VCaP (cell line): ENCODE measurements around the gene TNS3.

ENCODE experiments used
- H3K27ac ChIP-seq: fragments of 450-650 bp; 2 replicates; pipeline ENCODE4 v1.5.1; 2017
- TF ChIP-seq, protein P1 (sequence below): fragments of 450-650 bp; conservative IDR thresholded peaks from 2 replicates; pipeline ENCODE4 v1.5.1; 2017; ENCODE audit warnings: mild to moderate bottlenecking, moderate library complexity

Gene TNS3

GRCh38 chr7:47601881-47602249, 20.0 kb upstream of the TNS3 start:
- no peak overlapping the region for H3K27ac ChIP-seq
- TF ChIP-seq, protein P1, sequence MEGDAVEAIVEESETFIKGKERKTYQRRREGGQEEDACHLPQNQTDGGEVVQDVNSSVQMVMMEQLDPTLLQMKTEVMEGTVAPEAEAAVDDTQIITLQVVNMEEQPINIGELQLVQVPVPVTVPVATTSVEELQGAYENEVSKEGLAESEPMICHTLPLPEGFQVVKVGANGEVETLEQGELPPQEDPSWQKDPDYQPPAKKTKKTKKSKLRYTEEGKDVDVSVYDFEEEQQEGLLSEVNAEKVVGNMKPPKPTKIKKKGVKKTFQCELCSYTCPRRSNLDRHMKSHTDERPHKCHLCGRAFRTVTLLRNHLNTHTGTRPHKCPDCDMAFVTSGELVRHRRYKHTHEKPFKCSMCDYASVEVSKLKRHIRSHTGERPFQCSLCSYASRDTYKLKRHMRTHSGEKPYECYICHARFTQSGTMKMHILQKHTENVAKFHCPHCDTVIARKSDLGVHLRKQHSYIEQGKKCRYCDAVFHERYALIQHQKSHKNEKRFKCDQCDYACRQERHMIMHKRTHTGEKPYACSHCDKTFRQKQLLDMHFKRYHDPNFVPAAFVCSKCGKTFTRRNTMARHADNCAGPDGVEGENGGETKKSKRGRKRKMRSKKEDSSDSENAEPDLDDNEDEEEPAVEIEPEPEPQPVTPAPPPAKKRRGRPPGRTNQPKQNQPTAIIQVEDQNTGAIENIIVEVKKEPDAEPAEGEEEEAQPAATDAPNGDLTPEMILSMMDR: no peak

- TF ChIP-seq, protein P1: no peak
Observed at GRCh38 chr7:47601119-47601880, 19.4 kb upstream of the TNS3 start.

DNA sequence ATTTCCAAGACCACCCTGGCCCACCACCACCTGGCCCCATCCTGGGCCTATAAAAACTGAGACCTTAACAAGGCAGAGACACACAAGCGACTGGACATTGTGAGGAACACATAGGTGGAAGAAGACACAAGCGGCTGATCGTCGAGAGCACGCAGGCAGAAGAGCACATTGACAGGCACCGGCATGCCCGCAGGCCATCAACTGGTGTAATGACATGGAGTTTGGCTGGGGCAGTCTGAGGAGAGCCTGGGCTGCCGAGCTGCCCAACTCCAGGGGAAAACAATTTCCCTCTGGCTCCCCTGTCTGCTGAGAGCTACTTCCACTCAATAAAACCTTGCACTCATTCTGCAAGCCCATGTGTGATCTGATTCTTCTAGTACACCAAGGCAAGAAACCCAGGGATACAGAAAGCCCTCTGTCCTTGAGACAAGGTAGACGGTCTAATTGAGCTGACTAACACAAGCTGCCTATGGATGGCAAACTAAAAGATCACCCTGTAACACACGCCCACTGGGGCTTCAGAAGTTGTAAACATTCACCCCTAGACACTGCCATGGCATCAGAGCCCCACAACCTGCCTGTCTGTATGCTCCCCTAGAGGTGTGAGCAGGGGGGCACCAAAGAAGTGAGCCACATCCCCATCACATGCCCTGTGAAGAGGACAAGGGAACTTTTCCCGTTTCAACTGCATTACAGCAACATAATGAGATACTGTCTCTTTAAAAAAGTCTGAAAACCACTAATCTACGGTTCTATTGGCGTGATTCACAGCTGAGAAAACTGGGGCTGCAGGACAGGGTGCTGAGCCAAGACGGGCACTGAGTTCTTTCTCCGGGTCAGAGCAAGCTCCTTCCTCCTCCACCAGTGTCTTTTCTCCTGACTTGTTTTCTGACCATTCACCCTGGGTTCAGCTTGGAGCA, 18.5 kb upstream of the TNS3 start:
- TF ChIP-seq, protein P1: no peak

More at GRCh38 chr7:47601119-47601880, 19.4 kb upstream of the TNS3 start:
- no peak overlapping the region for H3K27ac ChIP-seq

GRCh38 chr7:47597379-47597778, 15.5 kb upstream of the TNS3 start:
- H3K27ac ChIP-seq: no peak overlapping the region
- TF ChIP-seq, protein P1: no peak

More for the DNA sequence above, 18.5 kb upstream of the TNS3 start:
- no peak overlapping the region for H3K27ac ChIP-seq

GRCh38 chr7:47596502-47597202, 14.7 kb upstream of the TNS3 start:
- H3K27ac ChIP-seq: no peak overlapping the region
- TF ChIP-seq, protein P1: no peak

DNA sequence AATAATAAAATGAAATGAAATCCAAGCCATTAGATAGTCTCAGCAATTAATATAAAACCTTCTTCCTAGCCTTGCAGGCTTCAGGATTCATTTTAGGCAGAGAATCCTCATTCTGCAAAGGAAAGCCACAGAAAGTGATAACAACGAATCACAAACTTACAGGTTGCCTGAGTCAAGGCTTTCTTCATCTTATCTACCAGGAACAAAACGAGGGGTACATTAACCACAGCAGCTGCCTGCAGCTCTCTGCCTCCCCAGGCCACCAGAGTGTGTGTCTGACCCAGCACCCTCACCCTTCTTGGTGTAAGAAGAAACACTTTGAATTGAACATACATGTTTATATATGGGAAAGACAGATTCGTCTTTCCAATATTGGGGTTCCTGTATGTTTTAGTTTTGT, 12.5 kb upstream of the TNS3 start:
- TF ChIP-seq, protein P1: no peak
- H3K27ac ChIP-seq: no peak overlapping the region
